Brain pericyte (primary cell): ENCODE results near the gene PVALEF.

Source experiments
- DNase-seq: peaks from one replicate; pipeline ENCODE4 v3.0.0-alpha.2; 2012; ENCODE audit warnings: low read depth, low spot score

The PVALEF gene

GRCh38 chr17:81165246-81166032 lies at the start of gene PVALEF:
PVALEF (plus strand) TSS chr17:81165507; CDS start chr17:81181227, 15,720 bp downstream.
- no peak for DNase-seq

- DNase-seq = no peak
Measured at GRCh38 chr17:81115749-81116464, 49.4 kb upstream of the PVALEF start.

GRCh38 chr17:81116704-81117103 lies 48.6 kb upstream of the PVALEF start:
- no peak for DNase-seq

- DNase-seq = no peak
Measured at GRCh38 chr17:81117672-81118198, 47.6 kb upstream of the PVALEF start.

- no peak for DNase-seq
Measured at GRCh38 chr17:81118308-81119221, 46.7 kb upstream of the PVALEF start.

GRCh38 chr17:81119223-81120148 lies 45.8 kb upstream of the PVALEF start:
- DNase-seq = peak; percentile 71

- DNase-seq = no peak
Measured at GRCh38 chr17:81120149-81120484, 45.2 kb upstream of the PVALEF start.

GRCh38 chr17:81120695-81121621 lies 44.3 kb upstream of the PVALEF start:
- no peak for DNase-seq

GRCh38 chr17:81121841-81122733 lies 43.2 kb upstream of the PVALEF start:
- no peak for DNase-seq

GRCh38 chr17:81123052-81124048 lies 42.0 kb upstream of the PVALEF start:
- DNase-seq = no peak

- no peak for DNase-seq
Measured at GRCh38 chr17:81124377-81124776, 40.9 kb upstream of the PVALEF start.

GRCh38 chr17:81125573-81126081 lies 39.7 kb upstream of the PVALEF start:
- DNase-seq = no peak

- DNase-seq = no peak
Measured at GRCh38 chr17:81126281-81127132, 38.8 kb upstream of the PVALEF start.

GRCh38 chr17:81127133-81127455 lies 38.2 kb upstream of the PVALEF start:
- no peak for DNase-seq

- DNase-seq = no peak
Measured at GRCh38 chr17:81127526-81128177, 37.7 kb upstream of the PVALEF start.

- no peak for DNase-seq
Measured at GRCh38 chr17:81128338-81128737, 37.0 kb upstream of the PVALEF start.
